GM21576 (cell line): ENCODE results near the gene SOX11.

Experiments
- ATAC-seq: cut with Tn5 transposase; IDR thresholded peaks from one replicate; pipeline ENCODE4 v1.9.1; 2021; ENCODE audit warnings: mild to moderate bottlenecking, moderate library complexity; ENCODE audit not compliant: unreplicated experiment

The SOX11 gene

DNA sequence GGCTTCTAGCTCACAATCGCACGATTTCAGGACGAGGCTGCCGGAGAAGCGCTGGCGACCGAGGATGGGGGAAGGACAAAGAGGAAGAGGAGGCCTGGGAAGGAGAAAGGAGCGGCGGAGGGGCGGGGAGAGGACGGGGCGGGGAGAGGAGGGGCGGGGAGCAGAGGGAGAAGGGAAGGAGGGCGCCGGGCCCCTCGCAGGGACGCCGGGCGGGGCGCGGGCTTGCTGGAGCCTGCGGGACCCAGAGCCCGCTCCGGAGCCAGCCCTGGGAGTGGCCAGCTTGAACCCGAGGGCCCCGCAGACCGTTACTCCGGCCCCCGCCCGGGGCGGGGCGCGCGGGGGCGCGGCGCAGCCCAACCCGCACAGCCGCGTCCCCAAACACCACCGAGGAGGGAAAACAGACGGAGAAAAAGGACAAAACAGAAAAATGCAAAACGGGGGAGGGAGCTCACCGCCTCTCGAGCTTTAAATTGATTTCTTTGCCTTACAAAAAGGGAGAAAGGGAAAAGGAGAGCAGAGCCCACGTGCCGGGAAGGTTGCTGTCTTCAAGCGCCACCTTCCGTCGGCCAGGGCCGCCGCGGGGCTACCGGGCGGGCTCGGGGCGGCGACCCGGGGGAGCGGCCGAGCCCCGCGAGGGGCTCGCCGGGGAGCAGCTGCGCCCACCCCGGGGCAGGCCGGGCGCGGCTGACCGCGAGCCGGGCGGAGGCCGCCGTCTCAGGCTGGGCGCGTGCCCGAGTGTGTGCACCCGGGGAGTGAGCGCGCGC is 781 bp upstream of the SOX11 start:
- ATAC-seq = no peak

DNA sequence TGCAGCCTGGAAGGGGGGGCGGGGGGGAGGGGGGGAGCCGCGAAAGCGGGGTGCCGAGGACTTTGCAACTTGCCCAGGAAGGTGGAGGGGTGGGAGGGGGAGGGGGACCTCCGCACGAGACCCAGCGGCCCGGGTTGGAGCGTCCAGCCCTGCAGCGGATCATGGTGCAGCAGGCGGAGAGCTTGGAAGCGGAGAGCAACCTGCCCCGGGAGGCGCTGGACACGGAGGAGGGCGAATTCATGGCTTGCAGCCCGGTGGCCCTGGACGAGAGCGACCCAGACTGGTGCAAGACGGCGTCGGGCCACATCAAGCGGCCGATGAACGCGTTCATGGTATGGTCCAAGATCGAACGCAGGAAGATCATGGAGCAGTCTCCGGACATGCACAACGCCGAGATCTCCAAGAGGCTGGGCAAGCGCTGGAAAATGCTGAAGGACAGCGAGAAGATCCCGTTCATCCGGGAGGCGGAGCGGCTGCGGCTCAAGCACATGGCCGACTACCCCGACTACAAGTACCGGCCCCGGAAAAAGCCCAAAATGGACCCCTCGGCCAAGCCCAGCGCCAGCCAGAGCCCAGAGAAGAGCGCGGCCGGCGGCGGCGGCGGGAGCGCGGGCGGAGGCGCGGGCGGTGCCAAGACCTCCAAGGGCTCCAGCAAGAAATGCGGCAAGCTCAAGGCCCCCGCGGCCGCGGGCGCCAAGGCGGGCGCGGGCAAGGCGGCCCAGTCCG is 540 bp downstream of the SOX11 start:
- no peak for ATAC-seq

DNA sequence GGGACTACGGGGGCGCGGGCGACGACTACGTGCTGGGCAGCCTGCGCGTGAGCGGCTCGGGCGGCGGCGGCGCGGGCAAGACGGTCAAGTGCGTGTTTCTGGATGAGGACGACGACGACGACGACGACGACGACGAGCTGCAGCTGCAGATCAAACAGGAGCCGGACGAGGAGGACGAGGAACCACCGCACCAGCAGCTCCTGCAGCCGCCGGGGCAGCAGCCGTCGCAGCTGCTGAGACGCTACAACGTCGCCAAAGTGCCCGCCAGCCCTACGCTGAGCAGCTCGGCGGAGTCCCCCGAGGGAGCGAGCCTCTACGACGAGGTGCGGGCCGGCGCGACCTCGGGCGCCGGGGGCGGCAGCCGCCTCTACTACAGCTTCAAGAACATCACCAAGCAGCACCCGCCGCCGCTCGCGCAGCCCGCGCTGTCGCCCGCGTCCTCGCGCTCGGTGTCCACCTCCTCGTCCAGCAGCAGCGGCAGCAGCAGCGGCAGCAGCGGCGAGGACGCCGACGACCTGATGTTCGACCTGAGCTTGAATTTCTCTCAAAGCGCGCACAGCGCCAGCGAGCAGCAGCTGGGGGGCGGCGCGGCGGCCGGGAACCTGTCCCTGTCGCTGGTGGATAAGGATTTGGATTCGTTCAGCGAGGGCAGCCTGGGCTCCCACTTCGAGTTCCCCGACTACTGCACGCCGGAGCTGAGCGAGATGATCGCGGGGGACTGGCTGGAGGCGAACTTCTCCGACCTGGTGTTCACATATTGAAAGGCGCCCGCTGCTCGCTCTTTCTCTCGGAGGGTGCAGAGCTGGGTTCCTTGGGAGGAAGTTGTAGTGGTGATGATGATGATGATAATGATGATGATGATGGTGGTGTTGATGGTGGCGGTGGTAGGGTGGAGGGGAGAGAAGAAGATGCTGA is 1.4 kb downstream of the SOX11 start:
- no peak for ATAC-seq

DNA sequence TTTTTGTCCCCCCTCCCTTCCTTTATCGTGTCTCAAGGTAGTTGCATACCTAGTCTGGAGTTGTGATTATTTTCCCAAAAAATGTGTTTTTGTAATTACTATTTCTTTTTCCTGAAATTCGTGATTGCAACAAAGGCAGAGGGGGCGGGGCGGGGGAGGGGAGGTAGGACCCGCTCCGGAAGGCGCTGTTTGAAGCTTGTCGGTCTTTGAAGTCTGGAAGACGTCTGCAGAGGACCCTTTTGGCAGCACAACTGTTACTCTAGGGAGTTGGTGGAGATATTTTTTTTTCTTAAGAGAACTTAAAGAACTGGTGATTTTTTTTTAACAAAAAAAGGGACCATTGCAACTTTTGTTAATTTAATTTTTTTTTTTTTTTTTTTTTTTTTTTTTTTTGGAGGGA is 2.1 kb downstream of the SOX11 start:
- no peak for ATAC-seq

DNA sequence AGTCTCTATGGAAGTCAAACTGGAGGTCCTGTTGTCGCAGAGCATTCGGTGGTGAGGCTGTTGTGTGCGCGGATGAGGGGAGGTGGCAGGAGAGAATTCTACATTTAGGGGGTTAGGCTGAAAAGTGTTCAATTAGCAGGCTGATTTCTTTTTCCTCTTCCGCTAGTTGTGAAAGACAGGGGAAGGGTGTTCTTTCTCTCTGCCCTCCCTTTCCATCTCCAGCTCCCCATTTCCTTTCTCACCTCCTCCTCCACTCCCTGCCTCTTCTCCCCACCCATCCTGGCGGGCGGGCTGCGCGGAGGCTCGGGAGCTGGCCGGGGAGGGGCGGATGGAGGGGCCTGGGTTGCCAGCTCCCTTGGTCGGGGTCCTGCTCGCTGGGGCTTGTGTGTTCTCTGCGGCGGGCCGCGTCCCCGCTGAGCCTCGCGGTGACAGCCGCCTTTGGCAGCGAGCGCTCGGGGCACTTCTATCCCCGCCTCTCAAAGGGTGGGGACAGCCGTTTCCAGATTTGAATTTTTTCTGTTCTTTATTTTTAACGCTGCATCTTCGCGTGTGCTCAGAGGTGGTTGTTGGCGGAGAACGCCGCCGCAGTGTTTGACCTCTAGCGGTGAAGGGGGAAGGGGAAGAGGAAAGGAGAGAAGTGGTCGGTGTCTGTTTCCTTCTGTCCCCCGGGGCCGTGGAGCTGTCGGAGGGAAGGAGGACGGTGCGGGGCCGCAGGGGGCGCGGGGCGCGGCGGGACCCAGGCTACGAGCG is 3.6 kb downstream of the SOX11 start:
- ATAC-seq = no peak

DNA sequence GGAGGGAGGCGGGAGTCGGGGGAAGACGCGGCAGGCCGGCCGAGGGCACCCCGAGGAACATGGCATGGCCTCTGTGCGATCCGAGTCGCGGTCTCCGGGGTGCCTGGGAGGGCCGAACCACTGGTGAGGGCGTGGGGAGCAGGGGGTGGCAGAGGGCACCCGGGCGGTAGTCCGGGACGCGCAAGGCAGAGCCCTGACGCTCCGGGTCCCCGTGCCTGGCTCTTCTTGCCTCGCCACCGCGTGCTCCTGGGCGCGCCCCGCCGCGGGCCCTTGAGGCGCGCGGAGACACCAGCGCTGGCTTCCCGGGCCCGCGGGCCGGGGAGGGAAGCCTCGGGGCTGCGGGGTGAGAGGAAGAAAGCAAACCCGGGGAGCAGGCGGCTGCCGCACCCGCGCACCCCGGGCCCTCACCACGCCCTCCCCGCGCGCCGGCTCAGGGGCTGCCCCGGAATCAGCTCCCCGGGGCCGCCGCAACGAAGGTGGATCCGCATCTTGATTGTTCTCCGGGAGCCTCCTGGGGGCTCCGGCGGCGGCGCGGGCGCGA is 4.3 kb downstream of the SOX11 start:
- no peak for ATAC-seq

DNA sequence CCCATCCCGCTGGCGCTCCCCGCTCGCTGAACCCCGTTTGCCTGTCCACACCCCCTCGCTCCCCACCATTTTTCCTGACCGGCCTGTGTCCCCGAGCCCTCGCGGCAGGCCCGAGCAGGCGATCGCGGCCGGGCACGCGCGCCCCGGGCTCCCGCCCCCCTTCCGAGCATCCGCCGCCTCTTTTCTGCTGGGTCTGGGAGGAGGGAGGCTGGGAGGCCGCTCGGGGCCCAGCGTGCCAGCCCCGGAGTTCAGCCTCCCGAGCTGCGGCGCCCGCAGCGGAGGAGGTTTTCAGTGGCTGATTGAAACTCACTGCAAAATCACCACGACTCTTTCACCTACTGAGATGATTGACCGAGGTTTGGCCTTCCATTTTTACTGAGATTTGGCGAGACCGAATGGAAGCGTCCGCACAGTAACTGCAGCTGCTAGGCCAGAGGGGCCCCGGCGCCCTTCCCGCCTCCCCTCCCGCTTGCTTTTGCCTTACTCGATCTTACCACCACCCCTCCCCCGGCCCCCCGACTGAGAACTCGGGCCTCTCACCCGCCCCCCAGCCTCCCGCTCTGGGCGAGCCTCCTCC is 4.8 kb downstream of the SOX11 start:
- ATAC-seq = no peak

DNA sequence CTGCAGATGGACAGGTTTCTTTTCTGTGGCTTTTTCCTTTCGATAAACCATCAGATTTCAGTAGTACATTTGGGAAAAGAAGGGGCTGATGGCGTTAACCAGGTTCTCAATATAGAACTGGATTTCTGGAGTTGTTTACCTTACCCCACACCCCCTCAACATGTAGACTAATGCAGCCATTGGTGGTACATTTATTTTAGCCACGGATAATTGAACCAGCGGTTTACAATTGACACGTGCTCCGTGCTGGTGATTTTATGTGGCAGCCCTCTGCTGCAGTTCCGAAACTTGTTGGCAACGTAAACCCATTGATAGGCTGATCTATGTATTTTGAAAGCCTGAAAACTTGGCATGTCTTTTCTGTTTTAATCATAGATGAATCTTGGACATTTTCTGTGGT is 5.4 kb downstream of the SOX11 start:
- ATAC-seq = no peak

DNA sequence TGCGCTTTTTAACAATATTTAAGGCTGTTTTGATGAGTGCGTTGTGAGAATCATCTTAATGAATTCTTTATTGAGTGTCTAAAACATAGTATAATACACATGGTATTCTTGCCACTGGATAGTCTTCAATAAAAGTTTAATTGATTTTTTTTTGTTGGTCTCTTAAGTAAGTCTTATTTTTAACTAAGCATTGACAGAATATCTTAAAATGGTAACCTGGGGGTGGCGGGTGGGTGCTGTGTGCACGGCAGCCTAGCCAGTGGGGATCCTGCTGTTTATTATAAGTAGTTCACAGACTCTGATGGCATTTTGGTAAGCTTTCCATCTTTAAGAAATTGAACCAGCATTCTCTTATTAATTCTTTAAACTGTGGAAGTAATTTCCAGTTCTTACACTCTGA is 6.0 kb downstream of the SOX11 start:
- no peak for ATAC-seq

DNA sequence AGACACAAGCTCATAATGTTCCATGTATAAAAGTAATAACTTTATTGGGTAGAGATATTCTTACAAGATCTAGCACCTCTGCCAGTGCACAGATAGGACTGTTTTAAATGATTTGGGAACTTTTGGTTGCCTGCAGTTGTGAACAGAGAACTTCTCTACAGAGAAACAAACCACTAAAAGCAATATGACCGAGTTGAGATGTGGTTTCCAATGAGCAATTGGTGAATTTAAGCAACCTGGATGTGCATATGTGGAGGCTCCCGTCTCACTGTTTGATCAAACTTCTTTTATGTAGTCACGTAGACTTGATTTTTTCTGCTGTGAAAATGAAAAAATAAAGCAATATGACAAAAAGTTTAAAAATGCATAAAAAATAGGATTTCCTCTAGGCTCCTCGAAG is 7.8 kb downstream of the SOX11 start:
- no peak for ATAC-seq

DNA sequence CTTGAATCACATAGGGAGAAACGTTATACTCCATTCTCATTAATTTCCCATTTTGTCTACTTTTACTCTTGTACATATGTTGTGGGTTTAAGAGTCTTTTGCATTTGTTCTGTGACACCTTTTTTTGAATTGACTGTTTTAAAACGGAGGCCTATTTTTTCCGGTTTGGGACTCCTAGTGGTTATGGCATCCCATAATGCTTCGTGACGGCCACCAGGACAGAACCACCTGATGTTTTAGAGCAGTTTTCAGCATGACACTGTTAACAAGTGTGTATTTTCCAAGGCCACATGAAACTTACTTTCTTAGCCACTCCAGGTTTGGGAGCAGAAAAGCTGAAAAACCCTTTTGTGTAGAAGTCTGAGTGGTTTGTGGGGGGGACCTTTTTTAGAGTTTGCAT is 8.4 kb downstream of the SOX11 start:
- no peak for ATAC-seq

DNA sequence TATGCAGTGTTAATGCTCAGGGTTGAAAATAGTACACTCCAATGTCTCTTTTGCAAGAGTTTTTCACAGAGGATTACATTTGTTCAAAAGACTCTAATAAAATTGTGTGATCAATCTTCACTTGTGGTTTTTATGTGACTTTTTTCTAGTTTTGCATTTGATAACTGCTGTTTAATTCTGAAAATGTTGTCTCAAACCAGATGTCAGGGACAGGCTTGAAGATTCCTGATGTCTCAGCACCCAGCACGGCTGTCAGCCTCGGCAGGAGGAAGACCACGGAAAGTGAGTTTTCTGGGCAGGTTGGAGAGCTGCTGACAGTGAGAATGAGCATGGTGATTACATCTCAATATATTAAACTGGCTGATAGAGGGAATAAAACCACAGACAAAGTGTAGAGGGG is 9.1 kb downstream of the SOX11 start:
- no peak for ATAC-seq

DNA sequence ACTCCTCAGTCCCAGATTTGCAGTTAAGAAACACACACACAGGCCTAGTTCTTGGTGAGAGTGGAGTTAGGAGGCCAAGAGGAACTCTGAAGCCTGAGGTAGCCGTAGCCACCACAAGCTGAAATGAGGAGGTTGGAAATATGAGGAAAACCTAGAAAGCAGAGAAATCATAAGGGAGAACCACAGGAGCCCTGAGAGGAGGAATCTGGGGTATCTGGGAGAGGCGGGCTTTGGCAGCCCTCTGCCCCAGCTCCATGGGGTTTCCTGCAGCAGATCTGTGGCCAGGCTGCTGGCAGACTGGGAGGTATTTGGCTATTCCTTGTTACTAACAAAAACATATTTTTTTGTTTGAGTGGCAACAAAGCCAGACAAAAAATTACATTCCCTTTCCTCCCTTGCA is 11.0 kb downstream of the SOX11 start:
- ATAC-seq = no peak

DNA sequence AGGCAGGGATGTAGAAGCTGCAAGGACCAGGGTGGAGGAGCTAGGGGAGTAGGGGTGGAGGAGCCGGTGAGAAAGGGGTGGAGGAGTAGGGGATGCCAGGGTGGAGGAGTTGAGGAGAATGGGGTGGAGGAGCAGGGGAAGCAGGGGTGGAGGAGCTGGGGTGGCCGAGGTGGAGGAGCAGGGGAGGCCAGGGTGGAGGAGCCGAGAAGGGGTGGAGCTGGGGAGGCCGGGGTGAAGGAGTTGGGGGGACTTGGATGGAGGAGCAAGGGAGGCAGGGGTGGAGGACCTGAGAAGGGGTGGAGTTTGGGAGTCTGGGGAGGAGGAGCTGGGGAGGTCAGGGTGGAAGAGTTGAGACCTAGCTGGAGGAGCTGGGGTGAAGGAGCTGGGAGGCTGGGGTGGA is 13.3 kb downstream of the SOX11 start:
- no peak for ATAC-seq

DNA sequence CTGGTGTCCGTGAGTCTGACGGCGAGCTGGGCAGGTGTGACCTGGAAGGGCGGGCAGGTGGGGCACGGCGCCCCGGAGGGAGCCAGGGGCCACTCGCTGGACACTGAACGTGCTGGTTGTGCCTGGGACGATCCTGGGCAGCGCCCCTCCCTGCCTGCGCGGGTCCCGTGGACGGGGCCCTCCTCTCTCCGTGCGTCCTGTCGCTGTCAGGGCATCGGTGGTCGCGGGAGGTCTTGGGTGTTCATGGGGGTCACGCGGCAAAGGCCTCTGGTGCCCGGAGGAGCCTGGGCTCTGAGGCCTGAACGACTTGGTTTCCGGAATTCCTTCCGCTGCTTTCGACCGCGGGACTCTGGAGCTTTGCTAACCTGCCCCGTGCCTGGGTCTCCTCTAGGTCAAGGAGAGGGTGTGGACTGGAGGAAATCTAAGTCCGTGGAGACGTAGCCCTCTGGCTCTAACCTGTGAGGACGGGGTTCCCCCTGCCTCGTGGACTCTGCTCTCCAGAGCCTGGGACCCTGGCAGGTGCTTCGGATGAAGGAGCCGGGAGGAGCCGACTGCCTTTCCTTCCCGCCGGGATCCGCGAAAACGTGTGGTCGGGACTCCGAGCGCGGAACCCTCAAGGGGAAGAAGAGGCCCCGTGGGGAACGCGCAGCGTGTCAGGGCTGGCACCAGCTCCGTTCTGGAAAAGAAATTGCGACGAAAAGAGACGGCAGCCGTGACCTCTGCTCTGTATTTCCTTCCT is 14.7 kb downstream of the SOX11 start:
- ATAC-seq = no peak

DNA sequence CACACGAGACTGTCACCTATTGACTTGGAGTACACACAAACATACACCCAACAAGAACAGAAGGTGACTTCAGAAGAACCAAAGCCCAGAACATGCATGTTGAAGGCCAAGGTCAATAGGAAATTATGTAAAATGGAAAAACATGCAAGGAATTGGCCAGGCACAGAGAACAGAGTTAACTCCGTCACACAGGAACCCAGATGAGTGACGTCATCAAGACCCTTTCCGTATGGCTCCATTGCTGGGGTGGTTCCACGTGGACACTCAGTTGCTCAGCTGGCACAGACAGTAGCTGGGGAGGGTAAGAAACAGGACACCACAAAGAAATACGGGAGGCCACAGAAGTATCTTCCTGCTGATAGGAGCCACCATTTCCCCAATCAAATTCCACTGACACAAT is 18.4 kb downstream of the SOX11 start:
- ATAC-seq = no peak

DNA sequence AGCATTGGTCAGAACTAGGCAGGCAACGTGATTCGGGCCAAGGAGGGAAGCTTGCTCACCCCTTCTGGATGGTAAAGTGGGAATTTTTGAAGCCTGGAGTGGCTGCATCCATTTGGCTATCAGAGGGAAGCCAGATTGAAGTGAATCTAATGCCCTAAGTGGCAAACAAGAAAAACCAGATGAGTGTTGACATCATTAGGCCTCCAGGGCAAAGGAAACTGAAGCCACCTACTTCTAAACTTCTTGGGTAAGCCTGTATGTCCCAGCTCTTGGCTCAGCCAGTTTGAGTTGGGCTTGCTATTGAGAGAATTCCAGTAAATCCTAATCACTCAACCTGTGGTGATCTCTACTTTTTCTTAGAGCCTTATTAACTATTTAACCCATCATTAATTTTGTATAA is 20.9 kb downstream of the SOX11 start:
- no peak for ATAC-seq

DNA sequence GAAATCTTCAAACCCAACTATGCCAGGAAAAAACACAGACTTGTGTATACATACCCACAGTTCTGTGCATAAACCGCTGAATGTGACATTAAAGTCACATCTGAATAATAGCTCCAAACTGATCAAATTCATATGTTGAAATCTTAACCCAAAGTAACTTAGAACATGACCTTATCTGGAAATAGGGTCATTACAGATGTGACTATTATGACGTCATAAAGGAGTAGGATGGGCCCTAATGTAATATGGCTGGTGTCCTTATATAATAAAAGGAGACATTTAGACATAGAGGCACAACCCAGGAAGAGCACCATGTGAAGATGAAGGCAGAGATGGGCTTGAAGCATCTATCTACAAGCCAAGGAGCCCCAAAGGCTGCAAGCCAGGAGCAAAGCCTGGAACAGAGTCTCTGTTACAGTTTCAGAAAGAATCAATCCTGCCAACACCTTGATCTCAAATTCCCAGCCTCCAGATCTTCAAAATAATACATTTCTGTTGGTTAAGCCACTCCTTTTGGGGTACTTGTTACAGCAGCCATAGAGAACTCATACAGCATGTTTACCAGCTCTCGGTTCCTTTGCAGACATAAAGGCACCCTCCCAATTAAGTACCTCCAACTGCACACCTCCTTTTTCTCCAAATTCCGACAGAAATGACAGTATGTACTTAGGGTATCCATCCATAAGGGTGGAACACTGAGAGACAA is 27.6 kb downstream of the SOX11 start:
- ATAC-seq = no peak

DNA sequence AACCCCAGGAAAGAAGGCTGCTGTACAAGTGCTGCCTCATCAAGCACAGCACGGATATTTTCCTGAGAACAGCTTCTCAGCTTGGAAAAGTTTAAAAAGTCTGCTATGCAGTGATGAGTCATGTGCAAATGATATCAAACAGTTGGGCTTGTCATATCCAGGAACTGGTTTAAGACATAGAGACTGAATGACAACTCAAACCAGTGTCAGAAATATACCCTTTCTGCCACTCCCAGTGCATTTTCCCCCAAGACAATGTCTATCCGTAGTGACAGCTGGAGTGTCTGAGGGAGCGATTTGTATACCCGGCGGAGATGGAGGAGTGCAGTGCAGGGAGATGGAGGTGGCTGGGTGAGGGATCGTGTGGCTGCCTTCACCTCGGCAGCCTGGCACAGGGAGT is 28.2 kb downstream of the SOX11 start:
- no peak for ATAC-seq
